Esophagus muscularis mucosa (tissue), 4 donors: ENCODE data around the gene CALCA. TPM values are rescaled to one million over a fixed set of nuclear protein-coding genes. Genes with fewer than 3 reads are reported as not detected.

Experiments used
- DNase-seq: peaks from one replicate; pipeline ENCODE4 v3.0.0-alpha.2; 2017; ENCODE audit errors: extremely low spot score
- H3K27ac ChIP-seq, 4 donors: fragments of 200-600 bp; sonication (generic); replicated peaks in 1 of 4; 1 replicate in 3 of 4; 2 replicates in 1 of 4; pipeline ENCODE4 v1.5.1; 2016 to 2019; ENCODE audit warnings: mild to moderate bottlenecking in 1 of 4
- H3K27me3 ChIP-seq, 4 donors: fragments of 200-600 bp; sonication (generic); one replicate each; pipeline versions ENCODE4 v1.5.1 to v1.6.0; 2016 to 2019
- H3K36me3 ChIP-seq, 4 donors: fragments of 200-600 bp; sonication (generic); one replicate each; pipeline ENCODE4 v1.5.1; 2016 to 2019
- H3K4me1 ChIP-seq, 4 donors: fragments of 200-600 bp; sonication (generic); one replicate each; pipeline ENCODE4 v1.5.1; 2016 to 2019
- H3K4me3 ChIP-seq, 4 donors: fragments of 200-600 bp; sonication (generic); 1 replicate in 2 of 4; 2 replicates in 2 of 4; pipeline ENCODE4 v1.5.1; 2016 to 2019; ENCODE audit warnings: mild to moderate bottlenecking in 4 of 4, moderate library complexity in 1 of 4
- H3K9me3 ChIP-seq, 4 donors: fragments of 200-600 bp; sonication (generic); 1 replicate in 3 of 4; 2 replicates in 1 of 4; pipeline ENCODE4 v1.5.1; 2016 to 2019
- CTCF ChIP-seq, 3 experiments: fragments of 200-600 bp in 2 of 3; fragments of 450-650 bp in 1 of 3; sonication (generic) in 2 of 3; IDR thresholded peaks; one replicate each; pipeline ENCODE4 v1.5.1; 2017 to 2019; ENCODE audit warnings: antibody characterized with exemption in 3 of 3, mild to moderate bottlenecking in 2 of 3, moderate library complexity in 1 of 3
- EP300 ChIP-seq: sonication (generic); formaldehyde crosslinking; IDR thresholded peaks from one replicate; pipeline ENCODE4 v1.6.1; 2017; ENCODE audit warnings: antibody characterized with exemption
- POLR2A ChIP-seq: fragments of 450-650 bp; IDR thresholded peaks from one replicate; pipeline ENCODE4 v1.6.1; 2017; ENCODE audit warnings: antibody characterized with exemption, moderate library complexity, mild to moderate bottlenecking, low read depth
- POLR2AphosphoS5 ChIP-seq, 2 donors: sonication (generic); formaldehyde crosslinking; IDR thresholded peaks; one replicate each; pipeline ENCODE4 v1.6.1; 2017; ENCODE audit warnings: antibody characterized with exemption in 2 of 2
- WGBS: methylation state at CpG from one replicate; pipeline ENCODE4 v1.1.5; 2018; 5-methylcytosine and 5-hydroxymethylcytosine counted together
- intact Hi-C: fragments of 100-400 bp; cut with DNase I; formaldehyde crosslinking; loops from one replicate; pipeline ENCODE4 v1.15.1; 2023
- total RNA-seq, 4 donors: library from RNA; depleted of rRNA; stranded (reverse); fragments of >200 nt; gene quantifications; one replicate each; pipeline versions ENCODE4 v1.1.0 to v1.2.1, GENCODE V29; 2016

Gene CALCA
- total RNA-seq, 4 donors from 2014 or later = not detected

- H3K4me3 ChIP-seq = no peak overlapping the region
- peaks cover 0 to 22% (median 2%) of the 10 kb centered on the region in 4 donors for H3K27me3 ChIP-seq
- no peaks in the 10 kb centered on the region for H3K9me3 ChIP-seq
- TF ChIP-seq POLR2A = no peak
- no peaks in the 10 kb centered on the region for H3K36me3 ChIP-seq
- no peak for DNase-seq
- intact Hi-C loops = no loop called here
- H3K4me1 ChIP-seq = no peaks in the 10 kb centered on the region
- 82% methylated on average over 1 of the region's 1 CpG for WGBS
- H3K27ac ChIP-seq = no peak overlapping the region
These were observed 9.4 kb upstream of the CALCA start for GRCh38 chr11:14981507-14981906.

DNA sequence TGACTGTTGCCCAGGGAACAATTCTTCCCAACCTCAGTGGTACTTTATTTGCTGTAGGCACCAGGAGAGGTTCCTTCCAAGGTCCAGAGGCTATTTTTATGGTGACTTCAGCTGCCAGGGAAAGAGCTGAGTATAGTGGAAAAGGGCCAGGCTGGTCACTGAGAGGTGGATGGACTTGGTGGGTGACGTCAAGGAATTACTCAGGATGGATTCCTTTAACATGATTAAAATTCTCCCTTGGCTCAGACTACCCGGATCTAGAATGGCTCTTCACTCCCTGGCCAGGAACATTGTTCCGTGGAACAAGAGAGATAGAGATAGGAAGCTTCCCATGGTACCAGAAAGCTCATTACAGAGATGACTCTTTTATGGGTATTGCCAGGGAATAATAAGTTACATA, 8.7 kb upstream of the CALCA start:
- no peak overlapping the region for H3K27ac ChIP-seq
- TF ChIP-seq EP300 (no peak), POLR2AphosphoS5 (IDR thresholded peaks at IDR 0.05) (no peak), POLR2A (no peak), CTCF (IDR thresholded peaks at IDR 0.05) (no peak)

DNA sequence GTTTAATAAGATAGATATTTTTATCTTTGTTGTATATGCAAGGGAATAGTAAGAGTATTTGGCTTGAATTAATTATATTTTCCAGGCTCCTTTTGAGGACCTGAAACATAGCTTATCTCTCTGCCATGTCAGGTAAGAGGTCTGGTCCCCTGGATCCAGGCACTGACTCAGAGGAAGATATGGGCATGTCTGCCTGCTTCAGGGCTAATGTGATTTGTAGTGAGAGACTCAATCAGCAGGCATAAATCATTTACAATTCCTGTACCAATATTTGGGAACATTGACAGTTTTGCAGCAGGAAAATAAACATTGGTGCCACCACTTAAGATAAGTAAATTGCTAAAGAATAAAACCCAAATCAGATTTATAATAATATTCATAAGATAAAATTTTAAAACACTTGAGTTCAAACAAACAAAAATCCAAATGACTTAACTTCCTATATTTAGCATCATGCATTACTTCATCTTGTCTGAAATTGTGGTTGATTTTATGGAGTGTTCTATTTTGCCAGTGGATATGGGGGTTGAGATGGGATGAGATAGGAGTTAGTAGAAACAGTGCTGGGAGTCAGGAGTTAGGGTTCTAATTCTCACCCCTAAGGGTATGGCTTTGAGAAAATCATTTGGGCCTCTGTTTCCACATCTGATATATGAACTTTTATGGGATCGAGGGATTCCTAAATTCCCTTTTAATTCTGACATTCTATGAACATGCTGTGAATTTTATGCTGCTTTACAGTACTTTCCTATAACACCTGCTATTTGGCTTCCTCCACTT, 5.1 kb upstream of the CALCA start:
- peaks cover 17 to 31% (median 29%) of the 10 kb centered on the region in 4 donors for H3K4me1 ChIP-seq
- 95% methylated on average over 1 of the region's 1 CpG for WGBS
- H3K4me3 ChIP-seq = no peak overlapping the region
- intact Hi-C loops = no loop called here
- no peak overlapping the region for H3K27ac ChIP-seq
- no peaks in the 10 kb centered on the region for H3K9me3 ChIP-seq
- DNase-seq = no peak
- no peak for TF ChIP-seq POLR2A
- no peak for TF ChIP-seq POLR2AphosphoS5 (IDR thresholded peaks at IDR 0.05)
- TF ChIP-seq CTCF (IDR thresholded peaks at IDR 0.05) = no peak
- no peak for TF ChIP-seq EP300
- H3K36me3 ChIP-seq = no peaks in the 10 kb centered on the region
- H3K27me3 ChIP-seq = peaks cover 0 to 60% (median 29%) of the 10 kb centered on the region in 4 donors

More for the DNA sequence above, 8.7 kb upstream of the CALCA start:
- Histone ChIP-seq H3K27me3 (peaks cover 0 to 28% (median 3%) of the 10 kb centered on the region in 4 donors), H3K4me3 (no peak overlapping the region), H3K36me3 (no peaks in the 10 kb centered on the region), H3K9me3 (no peaks in the 10 kb centered on the region), H3K4me1 (no peaks in the 10 kb centered on the region)
- intact Hi-C loops = no loop called here
- 74% methylated on average over 3 of the region's 3 CpGs for WGBS
- no peak for DNase-seq

- intact Hi-C loops = no loop called here
- Histone ChIP-seq H3K27ac (no peak overlapping the region), H3K9me3 (no peaks in the 10 kb centered on the region), H3K36me3 (no peaks in the 10 kb centered on the region), H3K4me1 (peaks cover 22 to 40% (median 37%) of the 10 kb centered on the region in 4 donors), H3K4me3 (peak overlapping the region in 1 of 4 donors; percentile 37), H3K27me3 (peaks cover 0 to 78% (median 40%) of the 10 kb centered on the region in 4 donors)
- no peak for DNase-seq
- TF ChIP-seq POLR2A (no peak), POLR2AphosphoS5 (IDR thresholded peaks at IDR 0.05) (no peak), EP300 (no peak), CTCF (IDR thresholded peaks at IDR 0.05) (no peak)
- 17% methylated on average over 12 of the region's 12 CpGs for WGBS
These were observed 3.1 kb upstream of the CALCA start for GRCh38 chr11:14975252-14975587.

DNA sequence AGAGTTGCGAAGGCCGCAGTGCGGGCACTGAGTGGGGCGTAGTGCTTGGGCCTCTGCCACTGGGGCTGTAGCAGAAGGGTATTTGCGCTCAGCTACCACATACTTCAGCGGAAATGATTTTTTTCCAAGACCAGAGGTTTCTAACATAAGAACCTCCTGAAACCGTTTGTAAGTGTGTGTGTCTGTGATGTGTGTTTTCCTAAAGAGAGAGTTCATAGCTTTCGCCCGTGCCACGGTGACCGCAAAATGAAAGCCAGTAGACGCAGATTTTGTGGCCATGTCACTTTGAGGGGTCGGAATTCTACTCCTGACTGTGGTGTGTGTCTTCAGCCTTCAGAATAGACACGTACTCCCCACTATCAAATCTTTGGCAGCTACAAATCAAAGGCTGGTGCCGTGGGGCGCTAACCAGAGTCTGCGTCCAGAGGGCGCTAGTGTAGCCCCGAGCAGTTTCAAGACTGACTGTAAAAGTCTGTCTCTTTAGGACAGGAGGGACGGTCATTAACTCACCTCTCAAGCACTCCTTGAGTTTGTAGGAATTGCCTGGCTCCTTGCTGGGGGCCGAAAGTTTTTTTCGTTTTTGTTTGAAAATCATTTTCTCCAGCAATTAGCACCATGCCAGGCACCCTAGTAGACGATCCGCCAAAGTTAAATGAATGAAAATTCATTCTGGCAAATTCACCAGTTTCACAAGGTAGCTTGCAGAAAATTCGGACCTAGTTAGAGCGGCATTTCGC, 2.5 kb upstream of the CALCA start:
- DNase-seq = no peak

More for the DNA sequence above, 2.5 kb upstream of the CALCA start:
- intact Hi-C loops = no loop called here
- 9% methylated on average over 21 of the region's 27 CpGs for WGBS
- Histone ChIP-seq H3K4me1 (peaks cover 22 to 40% (median 37%) of the 10 kb centered on the region in 4 donors), H3K9me3 (no peaks in the 10 kb centered on the region), H3K36me3 (no peaks in the 10 kb centered on the region), H3K27ac (no peak overlapping the region), H3K4me3 (peak overlapping the region; percentile 27 to 44 (median 38)), H3K27me3 (peaks cover 0 to 83% (median 40%) of the 10 kb centered on the region in 4 donors)
- no peak for TF ChIP-seq POLR2A
- TF ChIP-seq CTCF (IDR thresholded peaks at IDR 0.05) = peak in 2 of 3 experiments; percentile 6 to 44
